Esophagus squamous epithelium (tissue), 5 donors: Measurements from ENCODE around the gene ACSS2. TPM values are rescaled to one million over a fixed set of nuclear protein-coding genes. Genes with fewer than 3 reads are reported as not detected.

Experiments
- DNase-seq: peaks from one replicate; lab custom pipeline; 2025; lab: John Stamatoyannopoulos, UW
- H3K27ac ChIP-seq, 4 donors: fragments of 200-600 bp; sonication (generic); one replicate each; pipeline ENCODE4 v1.5.1; 2016 to 2019; ENCODE audit warnings: mild to moderate bottlenecking in 1 of 4
- H3K27me3 ChIP-seq, 4 donors: fragments of 200-600 bp; sonication (generic); 1 replicate in 3 of 4; 2 replicates in 1 of 4; pipeline versions ENCODE4 v1.5.1 to v1.6.0; 2017 to 2021; ENCODE audit warnings: antibody characterized with exemption in 1 of 4
- H3K36me3 ChIP-seq, 3 donors: fragments of 200-600 bp; sonication (generic); one replicate each; pipeline ENCODE4 v1.5.1; 2016 to 2019
- H3K4me1 ChIP-seq, 3 donors: fragments of 200-600 bp; sonication (generic); one replicate each; pipeline ENCODE4 v1.5.1; 2017 to 2019
- H3K4me3 ChIP-seq, 4 donors: fragments of 200-600 bp; sonication (generic); 1 replicate in 3 of 4; 2 replicates in 1 of 4; pipeline ENCODE4 v1.5.1; 2016 to 2019; ENCODE audit warnings: mild to moderate bottlenecking in 2 of 4, moderate library complexity in 1 of 4
- H3K9me3 ChIP-seq, 3 donors: fragments of 200-600 bp; sonication (generic); one replicate each; pipeline ENCODE4 v1.5.1; 2016 to 2019
- POLR2A ChIP-seq, 4 donors: fragments of 450-650 bp; IDR thresholded peaks; one replicate each; pipeline ENCODE4 v1.6.1; 2017; ENCODE audit warnings: antibody characterized with exemption in 4 of 4, mild to moderate bottlenecking in 4 of 4, moderate library complexity in 3 of 4
- WGBS, 2 donors: methylation state at CpG; one replicate each; pipeline ENCODE4 v1.1.5; 2018; 5-methylcytosine and 5-hydroxymethylcytosine counted together
- intact Hi-C: fragments of 100-400 bp; cut with DNase I; formaldehyde crosslinking; loops from one replicate; pipeline ENCODE4 v1.15.0; 2022
- total RNA-seq, 4 donors: library from RNA; depleted of rRNA; stranded (reverse); fragments of >200 nt; gene quantifications; one replicate each; pipeline ENCODE4 v1.1.0, GENCODE V29; 2016
- TF ChIP-seq, protein P1 (sequence below), 6 experiments: fragments of 450-650 bp in 4 of 6; fragments of 200-600 bp in 2 of 6; sonication (generic) in 2 of 6; IDR thresholded peaks; one replicate each; pipeline ENCODE4 v1.5.1; 2016 to 2019; ENCODE audit warnings: antibody characterized with exemption in 6 of 6, mild to moderate bottlenecking in 4 of 6, moderate library complexity in 4 of 6
- donor health status: DM: yes; HTN: yes; CAD: no.

The ACSS2 gene
- total RNA-seq, 4 donors from 2014 or later = 29.5 to 69.1 (median 43.6) TPM

DNA sequence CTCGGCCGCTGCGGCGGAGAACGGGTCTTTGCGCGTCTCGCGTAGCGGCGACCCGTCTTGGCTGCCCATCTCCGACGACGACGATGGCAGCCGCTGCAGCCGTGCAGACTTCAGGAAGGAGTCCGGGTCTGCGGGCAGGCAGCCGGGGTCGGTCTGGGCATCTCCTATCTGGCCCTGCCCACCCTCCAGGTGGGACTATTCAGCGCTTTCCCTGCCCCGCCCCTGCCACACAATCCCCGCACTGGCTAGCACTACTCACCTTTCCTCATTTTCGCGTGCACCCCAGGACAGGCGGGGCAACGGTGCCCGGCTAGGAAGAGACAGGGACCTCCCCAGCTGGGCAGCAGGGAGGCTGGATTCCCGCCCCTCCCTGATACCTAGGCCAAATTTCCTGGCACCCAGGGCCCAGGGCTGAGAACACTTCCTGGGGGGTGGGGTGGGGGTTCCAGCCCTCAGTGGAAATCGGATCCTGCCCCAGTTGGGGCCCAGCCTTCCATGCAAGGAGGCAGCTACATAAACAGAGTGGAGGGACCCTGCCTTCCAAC, 12.9 kb upstream of the ACSS2 start:
- intact Hi-C loops = no loop called here
- peaks cover 0 to 24% (median 0%) of the 10 kb centered on the region in 3 donors for H3K36me3 ChIP-seq
- peaks cover 0 to 9% (median 0%) of the 10 kb centered on the region in 3 donors for H3K4me1 ChIP-seq
- no peak overlapping the region for H3K4me3 ChIP-seq
- TF ChIP-seq POLR2A (IDR thresholded peaks at IDR 0.05) = no peak
- TF ChIP-seq, protein P1, sequence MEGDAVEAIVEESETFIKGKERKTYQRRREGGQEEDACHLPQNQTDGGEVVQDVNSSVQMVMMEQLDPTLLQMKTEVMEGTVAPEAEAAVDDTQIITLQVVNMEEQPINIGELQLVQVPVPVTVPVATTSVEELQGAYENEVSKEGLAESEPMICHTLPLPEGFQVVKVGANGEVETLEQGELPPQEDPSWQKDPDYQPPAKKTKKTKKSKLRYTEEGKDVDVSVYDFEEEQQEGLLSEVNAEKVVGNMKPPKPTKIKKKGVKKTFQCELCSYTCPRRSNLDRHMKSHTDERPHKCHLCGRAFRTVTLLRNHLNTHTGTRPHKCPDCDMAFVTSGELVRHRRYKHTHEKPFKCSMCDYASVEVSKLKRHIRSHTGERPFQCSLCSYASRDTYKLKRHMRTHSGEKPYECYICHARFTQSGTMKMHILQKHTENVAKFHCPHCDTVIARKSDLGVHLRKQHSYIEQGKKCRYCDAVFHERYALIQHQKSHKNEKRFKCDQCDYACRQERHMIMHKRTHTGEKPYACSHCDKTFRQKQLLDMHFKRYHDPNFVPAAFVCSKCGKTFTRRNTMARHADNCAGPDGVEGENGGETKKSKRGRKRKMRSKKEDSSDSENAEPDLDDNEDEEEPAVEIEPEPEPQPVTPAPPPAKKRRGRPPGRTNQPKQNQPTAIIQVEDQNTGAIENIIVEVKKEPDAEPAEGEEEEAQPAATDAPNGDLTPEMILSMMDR (IDR thresholded peaks at IDR 0.05) = no peak
- DNase-seq = no peak
- no peak overlapping the region for H3K27ac ChIP-seq
- 84 to 88% methylated on average over 8 to 21 of the region's 32 CpGs for WGBS, 2 donors
- no peaks in the 10 kb centered on the region for H3K9me3 ChIP-seq
- H3K27me3 ChIP-seq = no peaks in the 10 kb centered on the region

DNA sequence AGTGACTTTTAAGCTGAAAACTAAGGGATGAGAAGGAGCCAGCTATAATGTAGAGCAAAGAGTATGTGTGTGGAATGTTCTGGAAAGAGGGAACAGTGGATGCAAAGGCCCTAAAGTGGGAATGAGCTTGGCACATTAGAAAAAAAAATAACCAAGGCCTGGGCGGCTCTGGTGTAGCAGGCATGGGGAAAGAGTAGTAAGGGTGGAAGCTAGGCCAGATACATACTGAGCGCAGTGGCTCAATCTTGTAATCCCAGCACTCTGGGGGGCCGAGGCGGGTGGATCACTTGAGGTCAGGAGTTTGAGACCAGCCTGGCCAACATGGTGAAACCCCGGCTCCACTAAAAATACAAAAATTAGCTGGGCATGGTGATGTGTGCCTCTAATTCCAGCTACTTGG, 12.2 kb upstream of the ACSS2 start:
- no peak overlapping the region for H3K27ac ChIP-seq
- no peaks in the 10 kb centered on the region for H3K9me3 ChIP-seq
- intact Hi-C loops = no loop called here
- H3K4me3 ChIP-seq = no peak overlapping the region
- H3K4me1 ChIP-seq = peaks cover 0 to 9% (median 0%) of the 10 kb centered on the region in 3 donors
- H3K27me3 ChIP-seq = no peaks in the 10 kb centered on the region
- H3K36me3 ChIP-seq = peaks cover 0 to 17% (median 0%) of the 10 kb centered on the region in 3 donors
- TF ChIP-seq POLR2A (IDR thresholded peaks at IDR 0.05) = no peak
- TF ChIP-seq, protein P1 (IDR thresholded peaks at IDR 0.05) = no peak
- DNase-seq = no peak
- 89 to 94% methylated on average over 5 of the region's 5 CpGs for WGBS, 2 donors

DNA sequence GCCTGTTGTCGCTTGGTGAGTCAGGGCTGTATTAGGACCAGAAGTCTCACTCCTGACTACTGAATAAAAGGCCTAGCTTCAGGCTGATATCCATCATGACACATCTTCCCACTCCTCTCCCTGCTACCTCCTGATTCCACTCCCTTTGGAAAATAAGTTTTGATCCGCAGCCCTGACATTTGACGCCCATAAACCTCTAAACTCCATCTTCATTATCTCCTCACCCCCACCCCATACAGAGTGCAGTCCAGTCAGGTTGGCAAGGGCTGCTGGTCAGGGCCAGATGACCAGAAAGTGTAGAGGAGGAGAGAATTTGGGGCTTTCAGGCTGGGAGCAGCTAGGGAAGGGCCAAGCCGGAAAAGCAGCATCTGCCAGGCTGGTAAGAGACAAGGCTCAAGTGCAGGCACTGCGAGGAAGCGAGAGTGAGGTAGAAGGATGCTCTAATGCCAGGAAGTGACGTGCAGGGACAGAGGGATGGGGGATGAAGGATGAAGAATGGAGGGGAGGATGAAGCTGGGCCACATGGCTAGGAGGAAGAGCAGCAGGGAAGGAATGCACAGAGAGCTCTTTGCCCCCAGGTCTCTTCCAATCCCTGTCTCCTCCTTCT, 5.0 kb upstream of the ACSS2 start:
- DNase-seq = no peak
- H3K36me3 ChIP-seq = no peaks in the 10 kb centered on the region
- peaks cover 12 to 52% (median 29%) of the 10 kb centered on the region in 3 donors for H3K4me1 ChIP-seq
- no peak overlapping the region for H3K27ac ChIP-seq
- WGBS, 2 donors = 87 to 94% methylated on average over 5 to 7 of the region's 7 CpGs
- TF ChIP-seq POLR2A (IDR thresholded peaks at IDR 0.05) = no peak
- no peaks in the 10 kb centered on the region for H3K9me3 ChIP-seq
- intact Hi-C loops = loop anchor here (5.0 to 10.0 kb wide), 2 partner anchors 86 to 223 kb away; partner anchors contain the start of genes GSS, MYH7B and TRPC4AP
- peak overlapping the region in 2 of 4 donors; percentile 74 to 89 for H3K4me3 ChIP-seq
- H3K27me3 ChIP-seq = no peaks in the 10 kb centered on the region

DNA sequence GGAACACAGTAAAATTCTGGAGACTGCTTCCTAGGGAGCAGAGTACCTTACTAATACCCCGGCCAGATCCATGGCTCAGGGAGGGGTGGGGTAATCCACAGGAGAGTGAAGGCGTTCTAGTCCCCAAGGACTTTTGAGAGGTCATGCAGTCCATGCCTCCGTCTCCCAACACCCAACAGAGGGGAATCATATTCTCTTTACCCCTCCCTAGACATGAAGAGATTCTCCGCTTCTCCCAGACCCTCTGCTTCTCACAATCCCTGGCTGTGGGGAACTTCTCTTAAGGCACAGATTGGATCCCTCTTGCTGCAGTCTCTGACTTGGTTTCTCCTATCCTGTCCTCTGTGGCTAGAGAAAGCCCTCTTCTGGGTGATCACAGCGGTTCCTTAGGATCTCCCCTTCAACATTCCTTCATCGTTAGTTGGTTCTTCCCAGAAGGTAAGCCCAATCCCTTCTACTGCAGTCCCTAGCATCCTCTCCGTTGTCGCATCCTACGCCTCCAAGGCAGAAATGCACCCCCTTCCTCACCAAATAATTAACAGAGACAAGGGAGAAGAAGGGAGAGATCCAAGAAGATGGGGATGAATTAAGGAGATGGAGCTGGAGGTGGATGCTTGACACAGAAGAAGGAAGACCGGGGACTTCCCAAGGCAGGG, 4.3 kb upstream of the ACSS2 start:
- DNase-seq = no peak
- Histone ChIP-seq H3K27ac (peak overlapping the region; percentile 31 to 79 (median 72)), H3K4me1 (peaks cover 12 to 55% (median 29%) of the 10 kb centered on the region in 3 donors), H3K27me3 (no peaks in the 10 kb centered on the region), H3K4me3 (peak overlapping the region; percentile 52 to 89 (median 64)), H3K36me3 (no peaks in the 10 kb centered on the region), H3K9me3 (no peaks in the 10 kb centered on the region)
- intact Hi-C loops = loop anchor here (5.0 to 10.0 kb wide), 2 partner anchors 85 to 223 kb away; partner anchors contain the start of genes GSS, MYH7B and TRPC4AP
- TF ChIP-seq, protein P1 (IDR thresholded peaks at IDR 0.05) = no peak
- no peak for TF ChIP-seq POLR2A (IDR thresholded peaks at IDR 0.05)
- 49 to 64% methylated on average over 6 to 7 of the region's 10 CpGs for WGBS, 2 donors

DNA sequence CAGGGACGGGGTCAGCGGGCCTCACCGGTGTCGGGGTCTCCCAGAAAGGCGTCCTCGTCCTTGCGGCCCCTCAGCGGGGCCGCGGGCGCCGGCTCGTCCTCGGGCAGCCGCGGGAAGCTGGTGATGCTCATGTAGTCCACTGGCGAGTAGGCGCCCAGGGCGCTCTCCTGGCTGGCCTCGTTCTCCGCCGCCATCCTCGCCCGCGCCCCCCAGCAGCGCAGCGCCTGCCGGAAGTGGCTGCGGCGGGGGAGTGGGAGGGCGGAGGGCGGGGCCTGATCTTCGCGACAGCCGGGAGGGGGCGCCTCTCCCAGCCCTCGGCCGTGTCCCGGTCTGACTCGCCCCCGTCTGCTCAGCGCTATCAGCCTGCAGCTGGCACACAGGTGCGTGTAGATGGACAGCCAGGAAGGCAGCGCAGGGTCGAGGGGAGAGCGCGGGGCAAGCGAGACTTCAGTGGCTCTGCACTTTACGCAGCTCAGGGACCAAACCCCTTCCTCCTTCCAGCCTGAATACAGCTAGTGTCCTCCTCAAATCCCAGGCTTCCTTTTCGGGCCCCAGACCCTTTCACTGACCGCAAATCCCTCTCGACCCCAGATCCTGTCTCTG, 3.7 kb upstream of the ACSS2 start, which contains the start of gene GGT7:
Gene GGT7 (minus strand): TSS at position 235 of the 603 bp plus-strand sequence. CDS start 41 bp downstream, at position 194.
- TF ChIP-seq, protein P1 (IDR thresholded peaks at IDR 0.05) = peak; percentile 60 to 74 (median 71)
- TF ChIP-seq POLR2A (IDR thresholded peaks at IDR 0.05) = peak in 2 of 4 donors; percentile 15 to 32
- H3K9me3 ChIP-seq = no peaks in the 10 kb centered on the region
- no peak for DNase-seq
- 1 to 7% methylated on average over 5 to 17 of the region's 52 CpGs for WGBS, 2 donors
- no peaks in the 10 kb centered on the region for H3K36me3 ChIP-seq
- peaks cover 13 to 62% (median 32%) of the 10 kb centered on the region in 3 donors for H3K4me1 ChIP-seq
- no peaks in the 10 kb centered on the region for H3K27me3 ChIP-seq
- peak within 1 kb of the TSS; percentile 31 to 79 (median 72) for H3K27ac ChIP-seq
- intact Hi-C loops = loop anchor here (5.0 to 10.0 kb wide), 2 partner anchors 85 to 222 kb away; partner anchors contain the start of genes GSS, MYH7B and TRPC4AP
- H3K4me3 ChIP-seq = peak within 1 kb of the TSS; percentile 52 to 89 (median 64)
